ENCODE results near the gene C9orf43.
"Not testable (repeated sequence)": the region's sequence is repeated elsewhere in the genome, so short reads cannot be mapped to it uniquely, and the experiment has no call there.

The C9orf43 gene

GRCh38 chr9:113376634-113377567, 33.6 kb upstream of the C9orf43 start, which contains the start of gene HDHD3:
Gene HDHD3, minus strand, starts transcription at chr9:113376986. Its CDS starts 2,632 bp downstream, at chr9:113374354.
- peak; percentile 58 to 70 for DNase-seq (ENCODE audit: low read depth in 1 of 2, low spot score in 1 of 2)
- no peaks in the 10 kb centered on the region for H3K27me3 ChIP-seq (ENCODE audit: insufficient read depth, poor library complexity, severe bottlenecking)
- H3K4me3 ChIP-seq (replicated peaks; ENCODE audit: insufficient read depth, low read length) = peak within 1 kb of the TSS; percentile 72
- peak; percentile 53; the same call in 1 of the 2 replicates for TF ChIP-seq POLR2AphosphoS5 (IDR thresholded peaks at IDR 0.05; ENCODE audit: low read depth)
- TF ChIP-seq GABPA (IDR thresholded peaks at IDR 0.05; ENCODE audit: low read depth) = no peak
- H3K27ac ChIP-seq (replicated peaks) = peak within 1 kb of the TSS; percentile 51

- H3K27me3 ChIP-seq (ENCODE audit: insufficient read depth, poor library complexity, severe bottlenecking); H3K27ac ChIP-seq (replicated peaks); DNase-seq (ENCODE audit: low read depth in 1 of 2, low spot score in 1 of 2); H3K4me3 ChIP-seq (replicated peaks; ENCODE audit: insufficient read depth, low read length): not testable (repeated sequence)
- TF ChIP-seq SPI1 (IDR thresholded peaks at IDR 0.05; ENCODE audit: borderline replicate concordance, low read depth) = peak; percentile 66; the same call in 1 of the 2 replicates
Observed at GRCh38 chr9:113379094-113379828, 31.3 kb upstream of the C9orf43 start.

DNA sequence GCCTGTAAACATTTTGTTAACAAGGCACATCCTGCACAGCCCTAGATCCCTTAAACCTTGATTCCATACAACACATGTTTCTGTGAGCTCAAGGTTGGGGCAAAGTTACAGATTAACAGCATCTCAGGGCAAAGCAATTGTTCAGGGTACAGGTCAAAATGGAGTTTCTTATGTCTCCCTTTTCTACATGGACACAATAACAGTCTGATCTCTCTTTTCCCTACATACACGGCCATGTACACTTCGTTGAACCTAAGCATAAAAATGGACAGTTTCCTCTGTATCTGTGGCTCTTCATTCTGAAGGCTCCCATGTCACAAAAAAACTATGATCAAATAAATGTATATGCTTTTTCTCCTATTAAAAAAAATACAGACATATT, 30.7 kb upstream of the C9orf43 start:
- H3K27ac ChIP-seq (replicated peaks); DNase-seq (ENCODE audit: low read depth in 1 of 2, low spot score in 1 of 2); H3K4me3 ChIP-seq (replicated peaks; ENCODE audit: insufficient read depth, low read length); H3K27me3 ChIP-seq (ENCODE audit: insufficient read depth, poor library complexity, severe bottlenecking): not testable (repeated sequence)

- H3K4me3 ChIP-seq (replicated peaks; ENCODE audit: insufficient read depth, low read length) = no peak overlapping the region
- no peak for DNase-seq (ENCODE audit: low read depth in 1 of 2, low spot score in 1 of 2)
- no peaks in the 10 kb centered on the region for H3K27me3 ChIP-seq (ENCODE audit: insufficient read depth, poor library complexity, severe bottlenecking)
- H3K27ac ChIP-seq (replicated peaks) = no peak overlapping the region
- TF ChIP-seq POLR2AphosphoS5 (IDR thresholded peaks at IDR 0.05; ENCODE audit: low read depth) = no peak
- no peak for TF ChIP-seq GABPA (IDR thresholded peaks at IDR 0.05; ENCODE audit: low read depth)
- no peak for TF ChIP-seq SPI1 (IDR thresholded peaks at IDR 0.05; ENCODE audit: borderline replicate concordance, low read depth)
- no peak for TF ChIP-seq REST (IDR thresholded peaks at IDR 0.05; ENCODE audit: insufficient replicate concordance, low read depth)
- TF ChIP-seq, protein P1, sequence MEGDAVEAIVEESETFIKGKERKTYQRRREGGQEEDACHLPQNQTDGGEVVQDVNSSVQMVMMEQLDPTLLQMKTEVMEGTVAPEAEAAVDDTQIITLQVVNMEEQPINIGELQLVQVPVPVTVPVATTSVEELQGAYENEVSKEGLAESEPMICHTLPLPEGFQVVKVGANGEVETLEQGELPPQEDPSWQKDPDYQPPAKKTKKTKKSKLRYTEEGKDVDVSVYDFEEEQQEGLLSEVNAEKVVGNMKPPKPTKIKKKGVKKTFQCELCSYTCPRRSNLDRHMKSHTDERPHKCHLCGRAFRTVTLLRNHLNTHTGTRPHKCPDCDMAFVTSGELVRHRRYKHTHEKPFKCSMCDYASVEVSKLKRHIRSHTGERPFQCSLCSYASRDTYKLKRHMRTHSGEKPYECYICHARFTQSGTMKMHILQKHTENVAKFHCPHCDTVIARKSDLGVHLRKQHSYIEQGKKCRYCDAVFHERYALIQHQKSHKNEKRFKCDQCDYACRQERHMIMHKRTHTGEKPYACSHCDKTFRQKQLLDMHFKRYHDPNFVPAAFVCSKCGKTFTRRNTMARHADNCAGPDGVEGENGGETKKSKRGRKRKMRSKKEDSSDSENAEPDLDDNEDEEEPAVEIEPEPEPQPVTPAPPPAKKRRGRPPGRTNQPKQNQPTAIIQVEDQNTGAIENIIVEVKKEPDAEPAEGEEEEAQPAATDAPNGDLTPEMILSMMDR (IDR thresholded peaks at IDR 0.05; ENCODE audit: insufficient read depth, low read length) = no peak
Observed at GRCh38 chr9:113380869-113381378, 29.6 kb upstream of the C9orf43 start.

DNA sequence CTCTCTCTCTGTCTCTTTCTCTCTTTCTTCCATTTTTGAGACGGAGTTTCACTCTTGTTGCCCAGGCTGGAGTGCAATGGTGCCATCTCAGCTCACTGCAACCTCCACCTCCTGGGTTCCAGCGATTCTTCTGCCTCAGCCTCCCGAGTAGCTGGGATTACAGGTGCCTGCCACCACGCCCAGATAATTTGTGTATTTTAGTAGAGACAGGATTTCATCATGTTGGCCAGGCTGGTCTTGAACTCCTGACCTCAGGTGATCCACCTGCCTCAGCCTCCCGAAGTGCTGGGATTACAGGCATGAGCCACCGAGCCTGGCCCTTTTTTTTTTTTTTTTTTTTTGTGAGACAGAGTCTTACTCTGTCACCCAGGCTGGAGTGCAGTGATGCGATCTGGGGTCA, 29.1 kb upstream of the C9orf43 start:
- DNase-seq (ENCODE audit: low read depth in 1 of 2, low spot score in 1 of 2); H3K27ac ChIP-seq (replicated peaks): not testable (repeated sequence)

DNA sequence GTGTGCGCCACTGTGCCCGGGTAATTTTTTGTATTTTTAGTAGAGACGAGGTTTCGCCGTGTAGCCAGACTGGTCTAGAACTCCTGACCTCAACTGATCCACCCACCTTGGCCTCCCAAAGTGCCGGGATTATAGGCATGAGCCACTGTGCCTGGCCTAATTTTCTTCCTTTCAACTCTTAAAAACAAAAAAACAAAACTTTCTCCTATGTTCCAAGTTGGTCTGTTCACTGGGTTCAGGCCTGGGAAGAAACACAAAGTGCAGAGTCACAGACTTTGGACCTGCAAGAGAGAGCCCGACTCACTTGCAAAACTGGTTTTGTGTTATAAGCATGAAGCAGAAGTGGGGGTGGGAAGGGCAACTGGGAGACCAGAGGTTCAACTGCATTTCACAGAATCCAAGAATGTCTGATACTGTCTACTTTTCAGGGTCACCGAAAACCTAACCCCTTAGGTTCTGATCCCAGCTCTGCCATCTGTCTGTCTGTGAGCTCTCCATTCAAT, 28.6 kb upstream of the C9orf43 start:
- H3K4me3 ChIP-seq (replicated peaks; ENCODE audit: insufficient read depth, low read length) = no peak overlapping the region
- no peak overlapping the region for H3K27ac ChIP-seq (replicated peaks)
- no peaks in the 10 kb centered on the region for H3K27me3 ChIP-seq (ENCODE audit: insufficient read depth, poor library complexity, severe bottlenecking)
- TF ChIP-seq POLR2AphosphoS5 (IDR thresholded peaks at IDR 0.05; ENCODE audit: low read depth) (no peak), REST (IDR thresholded peaks at IDR 0.05; ENCODE audit: insufficient replicate concordance, low read depth) (no peak), SPI1 (IDR thresholded peaks at IDR 0.05; ENCODE audit: borderline replicate concordance, low read depth) (no peak), GABPA (IDR thresholded peaks at IDR 0.05; ENCODE audit: low read depth) (no peak)
- TF ChIP-seq, protein P1 (IDR thresholded peaks at IDR 0.05; ENCODE audit: insufficient read depth, low read length) = no peak
- peak in 1 of 2 experiments; percentile 26 for DNase-seq (ENCODE audit: low read depth in 1 of 2, low spot score in 1 of 2)

More for the DNA sequence above, 29.1 kb upstream of the C9orf43 start:
- not testable (repeated sequence) for H3K27me3 ChIP-seq (ENCODE audit: insufficient read depth, poor library complexity, severe bottlenecking); H3K4me3 ChIP-seq (replicated peaks; ENCODE audit: insufficient read depth, low read length)

Measured in HL-60 (cell line).